RPMI7951 (cell line): ENCODE data around the gene TMEM94. TPM values are rescaled to one million over a fixed set of nuclear protein-coding genes. Genes with fewer than 3 reads are reported as not detected.
"Not testable (repeated sequence)": the region's sequence is repeated elsewhere in the genome, so short reads cannot be mapped to it uniquely, and the experiment has no call there.

Experiments
- DNase-seq: peaks from one replicate; pipeline ENCODE4 v3.0.0-alpha.2; 2012; ENCODE audit warnings: low read depth
- total RNA-seq: library from RNA; depleted of rRNA; stranded (reverse); fragments of >200 nt; shearing (Covaris generic); gene quantifications from 2 replicates; pipeline ENCODE4 v1.2.3, GENCODE V29; 2014

Gene TMEM94
- total RNA-seq, 1 experiment from 2014 or later, result 12.1 TPM

DNA sequence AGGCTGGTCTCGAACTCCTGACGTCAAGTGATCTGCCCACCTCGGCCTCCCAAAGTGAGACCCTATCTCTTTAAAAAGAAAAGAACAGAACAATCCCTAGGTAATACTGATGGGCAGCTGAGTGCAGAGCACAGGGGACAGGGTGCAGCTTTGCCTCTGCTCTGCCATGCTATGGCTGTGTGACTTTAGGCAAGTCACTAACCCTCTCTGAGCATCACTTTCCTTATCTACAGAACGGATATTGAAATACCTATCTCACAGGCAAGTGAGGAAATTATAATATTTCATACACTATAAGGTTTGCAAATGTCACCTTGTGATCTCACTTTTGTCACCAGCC, 54.8 kb downstream of the TMEM94 start:
- DNase-seq, result no peak

GRCh38 chr17:75511610-75512575, 55.5 kb downstream of the TMEM94 start:
- DNase-seq, result no peak

DNA sequence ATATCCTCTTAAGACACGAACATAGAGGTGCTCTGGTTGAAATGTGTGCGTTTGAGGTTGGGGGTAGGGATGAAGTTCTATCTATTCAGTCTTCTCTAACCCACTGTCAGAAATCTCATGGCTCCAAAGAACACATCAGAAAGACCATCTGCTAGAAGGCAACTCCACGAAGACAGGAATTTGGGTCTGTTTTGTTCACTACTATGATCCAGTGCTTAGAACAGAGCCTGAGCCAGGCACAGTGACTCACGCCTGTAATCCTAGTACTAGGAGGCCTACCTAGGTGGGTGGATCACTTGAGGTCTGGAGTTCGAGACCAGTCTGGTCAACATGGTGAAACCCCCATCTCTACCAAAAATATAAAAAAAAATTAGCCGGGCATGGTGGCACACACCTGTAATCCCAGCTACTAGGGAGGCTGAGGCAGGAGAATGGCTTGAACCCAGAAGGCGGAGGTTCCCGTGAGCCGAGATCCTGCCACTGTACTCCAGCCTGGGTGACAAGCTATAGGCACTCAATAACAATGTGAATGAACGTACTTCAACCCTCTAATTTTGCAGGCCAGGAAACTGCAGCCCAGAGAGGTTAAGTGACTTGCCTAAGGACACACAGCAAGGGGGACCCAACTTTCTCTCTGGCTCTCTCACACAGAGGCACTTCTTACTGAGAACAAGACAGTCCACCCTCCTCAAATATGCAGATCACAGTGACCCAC, 56.6 kb downstream of the TMEM94 start:
- no peak for DNase-seq

- no peak for DNase-seq
Observed at GRCh38 chr17:75513641-75514000, 57.2 kb downstream of the TMEM94 start.

DNA sequence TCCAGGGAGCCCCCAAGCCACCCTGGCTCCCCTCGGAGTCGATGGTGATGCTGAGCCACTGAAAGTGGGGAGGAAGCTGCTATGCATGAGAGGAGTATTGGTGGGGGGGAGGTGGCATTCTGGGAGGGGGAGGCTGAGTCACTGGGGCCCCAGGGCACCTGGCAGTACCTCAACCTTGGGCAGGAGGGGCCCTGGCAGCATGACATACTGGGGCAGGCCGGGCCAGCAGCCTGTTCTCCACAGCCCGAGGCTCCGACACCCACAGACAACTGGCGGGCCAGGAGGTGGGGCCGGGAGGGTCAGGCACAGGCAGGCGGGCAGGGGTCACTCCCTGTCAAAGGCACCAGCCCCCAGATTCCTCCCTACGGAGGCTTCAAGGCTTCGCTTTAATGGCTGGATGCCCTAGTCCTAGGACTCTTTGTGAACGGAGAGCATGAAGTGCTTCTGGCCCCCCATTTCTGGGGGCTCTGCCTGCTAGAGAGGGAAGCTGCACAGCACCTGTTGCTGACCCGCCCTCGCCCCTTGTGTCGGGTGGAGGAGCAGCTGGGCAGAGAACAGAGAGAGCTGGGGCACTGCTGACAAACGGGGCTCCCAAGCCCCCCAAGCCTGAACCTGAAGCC, 58.0 kb downstream of the TMEM94 start:
- peak; percentile 68 for DNase-seq

DNA sequence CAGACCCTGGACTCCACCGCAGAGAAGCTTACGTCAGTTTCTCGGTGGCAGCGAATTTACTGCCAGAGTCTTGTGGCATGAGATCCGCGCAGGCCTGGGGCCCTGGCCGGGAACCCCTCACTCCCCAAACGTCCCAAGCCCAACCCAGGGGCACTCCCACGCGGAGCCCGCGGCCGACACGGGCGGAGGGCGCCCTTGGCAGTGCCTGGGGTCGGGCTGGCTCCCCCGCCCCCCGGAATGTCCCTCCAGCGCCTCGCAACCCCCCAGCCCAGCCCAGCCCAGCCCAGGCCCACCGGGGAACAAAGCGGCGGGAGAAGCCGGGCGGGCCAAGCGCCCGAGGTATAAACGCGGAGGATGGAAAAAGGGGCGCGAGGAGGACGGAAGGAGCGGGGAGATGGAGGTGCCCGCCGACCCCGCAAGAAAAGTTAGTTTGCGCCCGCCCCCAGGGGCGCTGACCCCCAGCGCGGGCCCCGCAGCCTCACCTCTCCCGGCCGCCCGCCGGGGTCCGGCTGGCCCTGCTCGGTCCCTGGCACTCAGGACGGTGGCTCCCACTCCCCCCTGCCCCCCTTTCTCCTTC, 58.6 kb downstream of the TMEM94 start:
- peak; percentile 16 for DNase-seq

GRCh38 chr17:75515496-75516254, 59.2 kb downstream of the TMEM94 start, which contains the start of gene CASKIN2:
TSS of gene CASKIN2 (minus strand) at chr17:75515537. CDS start at chr17:75513804, 1,733 bp downstream.
- peak; percentile 81 for DNase-seq

DNA sequence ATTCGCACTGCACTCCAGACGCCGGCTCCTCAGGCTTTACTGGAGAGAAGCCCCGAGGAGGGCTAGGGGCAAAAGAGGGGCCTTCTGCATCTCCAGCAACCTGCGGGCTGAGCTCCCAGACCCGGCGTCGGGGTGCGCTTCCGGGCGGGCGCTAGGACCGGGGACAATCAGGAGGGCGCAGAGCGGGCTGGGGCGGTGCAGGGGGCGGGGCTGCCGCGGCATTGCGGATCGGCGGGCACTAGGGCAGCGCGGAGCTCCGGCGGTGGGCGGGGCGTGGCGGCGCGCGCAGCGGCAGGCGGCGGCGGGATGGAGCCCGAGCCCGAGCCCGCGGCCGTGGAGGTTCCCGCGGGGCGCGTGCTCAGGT, 59.8 kb downstream of the TMEM94 start, which contains the start of gene TSEN54:
TSEN54 (plus strand) TSS at position 274 of the 364 bp plus-strand sequence; CDS start at position 307, 33 bp downstream.
- peak; percentile 80 for DNase-seq

GRCh38 chr17:75516619-75517296, 60.3 kb downstream of the TMEM94 start:
- DNase-seq, result peak; percentile 21

- DNase-seq, result no peak
Observed at GRCh38 chr17:75517297-75517865, 60.9 kb downstream of the TMEM94 start.

- no peak for DNase-seq
Observed at GRCh38 chr17:75518201-75518600, 61.8 kb downstream of the TMEM94 start.

- no peak for DNase-seq
Observed at GRCh38 chr17:75518983-75519537, 62.6 kb downstream of the TMEM94 start.

DNA sequence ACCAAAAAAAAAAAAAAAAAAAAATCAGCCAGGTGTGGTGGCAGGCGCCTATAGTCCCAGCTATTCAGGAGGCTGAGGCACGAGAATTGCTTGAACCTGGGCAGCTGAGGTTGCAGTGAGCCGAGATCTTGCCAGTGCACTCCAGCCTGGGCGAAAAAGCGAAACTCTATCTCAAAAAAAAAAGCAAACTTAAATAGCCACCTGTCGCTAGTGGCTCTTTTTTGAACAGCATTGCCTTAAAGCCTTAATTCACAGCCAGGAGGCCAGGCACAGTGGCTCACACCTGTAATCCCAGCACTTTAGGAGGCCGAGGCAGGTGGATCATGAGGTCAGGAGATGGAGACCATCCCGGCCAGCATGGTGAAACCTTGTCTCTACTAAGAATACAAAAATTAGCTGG, 64.0 kb downstream of the TMEM94 start:
- not testable (repeated sequence) for DNase-seq

- no peak for DNase-seq
Observed at GRCh38 chr17:75521290-75521689, 64.9 kb downstream of the TMEM94 start.

GRCh38 chr17:75521951-75522727, 65.7 kb downstream of the TMEM94 start:
- DNase-seq, result no peak

GRCh38 chr17:75523647-75524046, 67.2 kb downstream of the TMEM94 start:
- no peak for DNase-seq

DNA sequence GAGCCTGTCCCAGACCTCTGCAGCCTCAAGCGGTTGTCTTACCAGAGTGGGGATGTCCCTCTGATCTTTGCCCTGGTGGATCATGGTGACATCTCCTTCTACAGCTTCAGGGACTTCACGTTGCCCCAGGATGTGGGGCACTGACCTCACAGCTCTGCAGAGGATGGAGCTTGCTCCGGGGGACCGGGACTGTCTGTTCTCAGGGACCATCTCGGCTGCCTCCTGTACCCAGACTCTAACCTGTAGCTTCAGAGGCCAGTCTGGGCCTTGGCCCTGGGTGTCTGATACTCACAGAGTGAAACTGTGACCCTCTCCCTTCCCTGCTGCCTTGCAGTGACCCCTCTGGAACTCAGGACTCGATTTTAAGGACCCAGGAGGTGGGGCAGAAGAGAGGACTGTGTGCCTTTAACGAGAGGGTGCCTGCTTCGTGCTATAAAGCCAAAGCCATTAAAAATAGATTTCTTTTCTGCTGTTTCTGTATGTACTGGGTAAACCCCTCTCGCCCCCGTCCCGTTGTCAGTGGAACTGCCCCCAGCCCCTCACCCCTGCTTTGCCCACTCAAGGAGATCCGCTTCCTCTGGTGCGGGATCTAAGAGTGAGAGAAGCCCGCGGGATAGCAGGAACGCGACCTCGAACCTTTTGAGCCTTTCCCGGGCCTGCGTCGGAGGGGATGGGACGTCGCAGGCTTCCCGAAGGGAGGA, 68.0 kb downstream of the TMEM94 start:
- no peak for DNase-seq

GRCh38 chr17:75524970-75525805, 68.8 kb downstream of the TMEM94 start, which contains the start of gene LLGL2:
TSS of gene LLGL2 (plus strand) at chr17:75525697. CDS start at chr17:75543427, 17,730 bp downstream.
- DNase-seq, result peak; percentile 45
